ENCODE measurements around the gene PDE4B. TPM values are rescaled to one million over a fixed set of nuclear protein-coding genes. Genes with fewer than 3 reads are reported as not detected.

PDE4B gene
- total and polyA plus RNA-seq, 9 donors, result 1.7 to 8.2 (median 5.1) TPM

DNA sequence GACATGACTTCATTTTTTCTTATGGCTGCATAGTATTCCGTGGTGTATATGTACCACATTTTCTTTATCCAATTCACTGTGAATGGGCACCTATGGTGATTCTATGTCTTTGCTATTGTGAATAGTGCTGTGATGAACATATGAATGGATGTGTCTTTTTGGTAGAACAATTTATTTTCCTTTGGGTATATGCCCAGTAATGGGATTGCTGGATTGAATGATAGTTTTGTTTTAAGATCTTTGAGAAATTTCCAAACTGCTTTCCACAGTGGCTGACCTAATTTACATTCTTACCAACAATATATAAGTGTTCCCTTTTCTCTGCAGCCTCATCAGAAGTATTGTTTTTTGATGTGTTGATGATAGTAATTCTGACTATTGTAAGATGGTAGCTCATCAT is 379.6 kb downstream of the PDE4B start:
- TF ChIP-seq EP300 (IDR thresholded peaks at IDR 0.05), result no peak
- TF ChIP-seq CTCF (IDR thresholded peaks at IDR 0.05), result no peak
- TF ChIP-seq POLR2A (IDR thresholded peaks at IDR 0.05), result no peak
- Histone ChIP-seq H3K9me3 (no peaks in the 10 kb centered on the region), H3K27ac (no peak overlapping the region), H3K36me3 (no peaks in the 10 kb centered on the region), H3K4me3 (no peak overlapping the region), H3K27me3 (peaks cover 3% of the 10 kb centered on the region), H3K4me1 (ENCODE audit: insufficient read depth) (no peaks in the 10 kb centered on the region)
- intact Hi-C loops (cut with DNase I), result no loop called here
- DNase-seq, result no peak
- WGBS, 3 donors, result 91 to 100% (median 93%) methylated on average over 1 of the region's 1 CpG

GRCh38 chr1:66175098-66175497 is 382.4 kb downstream of the PDE4B start:
- intact Hi-C loops (cut with DNase I), result no loop called here
- peaks cover 3% of the 10 kb centered on the region for H3K27me3 ChIP-seq
- H3K4me1 ChIP-seq (ENCODE audit: insufficient read depth), result no peaks in the 10 kb centered on the region
- H3K36me3 ChIP-seq, result no peaks in the 10 kb centered on the region
- no peak for DNase-seq
- 7 to 10% (median 8%) methylated on average over 1 of the region's 1 CpG for WGBS, 3 donors
- no peak overlapping the region for H3K4me3 ChIP-seq
- TF ChIP-seq CTCF (IDR thresholded peaks at IDR 0.05), result no peak
- TF ChIP-seq EP300 (IDR thresholded peaks at IDR 0.05), result no peak
- TF ChIP-seq POLR2A (IDR thresholded peaks at IDR 0.05), result no peak
- H3K9me3 ChIP-seq, result no peaks in the 10 kb centered on the region
- H3K27ac ChIP-seq, result no peak overlapping the region

GRCh38 chr1:66175581-66175980 is 382.9 kb downstream of the PDE4B start:
- 19 to 26% (median 22%) methylated on average over 2 of the region's 2 CpGs for WGBS, 3 donors
- TF ChIP-seq POLR2A (IDR thresholded peaks at IDR 0.05), result no peak
- TF ChIP-seq CTCF (IDR thresholded peaks at IDR 0.05), result no peak
- no peak for TF ChIP-seq EP300 (IDR thresholded peaks at IDR 0.05)
- peaks cover 3% of the 10 kb centered on the region for H3K27me3 ChIP-seq
- H3K36me3 ChIP-seq, result no peaks in the 10 kb centered on the region
- H3K9me3 ChIP-seq, result no peaks in the 10 kb centered on the region
- no peak for DNase-seq
- H3K4me3 ChIP-seq, result no peak overlapping the region
- no peaks in the 10 kb centered on the region for H3K4me1 ChIP-seq (ENCODE audit: insufficient read depth)
- intact Hi-C loops (cut with DNase I), result no loop called here
- no peak overlapping the region for H3K27ac ChIP-seq

DNA sequence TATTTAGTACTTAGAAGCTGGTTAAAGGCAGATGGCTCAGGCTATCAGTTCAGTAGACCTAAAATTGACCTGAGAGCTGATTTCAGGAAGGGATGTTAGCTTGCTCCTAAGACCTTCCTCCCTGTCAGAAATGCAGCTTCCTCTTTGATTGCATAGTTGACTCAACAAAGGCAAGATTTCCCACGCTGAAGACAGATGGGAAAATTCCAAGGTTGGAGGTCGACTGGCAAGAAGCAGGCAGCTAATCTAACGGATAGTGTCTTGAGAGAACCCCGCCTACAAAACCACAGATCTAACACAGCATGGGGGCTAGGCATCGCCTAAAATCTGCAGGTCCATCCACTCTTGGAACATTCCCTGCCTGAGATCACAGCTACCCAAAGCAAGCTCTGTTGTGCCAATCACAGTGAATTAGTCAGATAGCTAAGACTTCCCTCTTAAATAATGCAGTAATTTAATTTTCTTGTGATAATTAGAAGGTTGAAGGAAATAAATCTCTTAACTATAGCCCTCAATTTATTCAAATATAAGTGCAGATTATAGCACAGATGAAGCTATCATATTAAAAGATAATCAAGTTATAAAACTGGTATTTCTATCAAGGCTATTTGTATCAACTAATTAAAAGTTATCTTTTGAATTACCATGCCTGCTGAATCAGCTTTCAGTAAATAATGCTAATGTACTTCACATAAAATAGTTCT is 383.5 kb downstream of the PDE4B start:
- Histone ChIP-seq H3K4me1 (ENCODE audit: insufficient read depth) (no peaks in the 10 kb centered on the region), H3K27me3 (peaks cover 3% of the 10 kb centered on the region), H3K9me3 (no peaks in the 10 kb centered on the region), H3K4me3 (no peak overlapping the region), H3K36me3 (no peaks in the 10 kb centered on the region), H3K27ac (no peak overlapping the region)
- 15 to 19% (median 18%) methylated on average over 5 of the region's 5 CpGs for WGBS, 3 donors
- intact Hi-C loops (cut with DNase I), result no loop called here
- no peak for TF ChIP-seq EP300 (IDR thresholded peaks at IDR 0.05)
- no peak for TF ChIP-seq CTCF (IDR thresholded peaks at IDR 0.05)
- TF ChIP-seq POLR2A (IDR thresholded peaks at IDR 0.05), result no peak
- DNase-seq, result no peak
